Cerebellar nuclear complex (tissue), 1 donor: ENCODE data around the gene ABCC9.
"Not testable (repeated sequence)": the region's sequence is repeated elsewhere in the genome, so short reads cannot be mapped to it uniquely, and the experiment has no call there.

ENCODE experiments used
- DNase-seq, 2 experiments: peaks; one replicate each; lab custom pipeline; 2025; lab: John Stamatoyannopoulos, UW

The ABCC9 gene

GRCh38 chr12:21815306-21816062 lies 125.7 kb downstream of the ABCC9 start:
- no peak for DNase-seq

- no peak for DNase-seq
These were observed 126.4 kb downstream of the ABCC9 start for GRCh38 chr12:21814814-21815213.

GRCh38 chr12:21814327-21814726 lies 126.9 kb downstream of the ABCC9 start:
- DNase-seq, result no peak

GRCh38 chr12:21813751-21814150 lies 127.5 kb downstream of the ABCC9 start:
- no peak for DNase-seq

- DNase-seq, result no peak
These were observed 128.1 kb downstream of the ABCC9 start for GRCh38 chr12:21813125-21813524.

- not testable (repeated sequence) for DNase-seq
These were observed 128.9 kb downstream of the ABCC9 start for GRCh38 chr12:21812340-21812739.

- no peak for DNase-seq
These were observed 132.1 kb downstream of the ABCC9 start for GRCh38 chr12:21809100-21809499.

GRCh38 chr12:21806255-21806654 lies 135.0 kb downstream of the ABCC9 start:
- no peak for DNase-seq

- DNase-seq, result no peak
These were observed 139.5 kb downstream of the ABCC9 start for GRCh38 chr12:21801522-21802288.

GRCh38 chr12:21800011-21800410 lies 141.2 kb downstream of the ABCC9 start:
- no peak for DNase-seq

- no peak for DNase-seq
These were observed 143.7 kb downstream of the ABCC9 start for GRCh38 chr12:21797539-21797938.

GRCh38 chr12:21795648-21796328 lies 145.4 kb downstream of the ABCC9 start:
- DNase-seq, result no peak

GRCh38 chr12:21794807-21795595 lies 146.2 kb downstream of the ABCC9 start:
- not testable (repeated sequence) for DNase-seq

- not testable (repeated sequence) for DNase-seq
These were observed 151.5 kb downstream of the ABCC9 start for GRCh38 chr12:21789687-21790086.

- DNase-seq, result no peak
These were observed 152.9 kb downstream of the ABCC9 start for GRCh38 chr12:21788089-21788983.

- no peak for DNase-seq
These were observed 155.1 kb downstream of the ABCC9 start for GRCh38 chr12:21786041-21786531.

- DNase-seq, result not testable (repeated sequence)
These were observed 158.5 kb downstream of the ABCC9 start for GRCh38 chr12:21782723-21783122.

- no peak for DNase-seq
These were observed 160.4 kb downstream of the ABCC9 start for GRCh38 chr12:21780786-21781185.

GRCh38 chr12:21776175-21776574 lies 165.1 kb downstream of the ABCC9 start:
- DNase-seq, result no peak

- no peak for DNase-seq
These were observed 165.9 kb downstream of the ABCC9 start for GRCh38 chr12:21775133-21775820.
